Sigmoid colon (tissue), 7 donors: Measurements from ENCODE around the gene TTLL6. TPM values are rescaled to one million over a fixed set of nuclear protein-coding genes. Genes with fewer than 3 reads are reported as not detected.

ENCODE experiments used
- DNase-seq: peaks from one replicate; pipeline ENCODE4 v3.0.0-alpha.2; 2019
- H3K27ac ChIP-seq, 4 donors: fragments of 200-600 bp; sonication (generic); one replicate each; pipeline ENCODE4 v1.5.1; 2016 to 2019; ENCODE audit warnings: mild to moderate bottlenecking in 1 of 4
- H3K27me3 ChIP-seq, 3 donors: fragments of 200-600 bp; sonication (generic); one replicate each; pipeline ENCODE4 v1.5.1; 2019; ENCODE audit warnings: mild to moderate bottlenecking in 1 of 3
- H3K36me3 ChIP-seq, 4 donors: fragments of 200-600 bp; sonication (generic); one replicate each; pipeline ENCODE4 v1.5.1; 2016 to 2019
- H3K4me1 ChIP-seq, 4 donors: fragments of 200-600 bp; sonication (generic); one replicate each; pipeline ENCODE4 v1.5.1; 2017 to 2019
- H3K4me3 ChIP-seq, 4 donors: fragments of 200-600 bp; sonication (generic); one replicate each; pipeline ENCODE4 v1.5.1; 2017 to 2019; ENCODE audit warnings: mild to moderate bottlenecking in 2 of 4, moderate library complexity in 1 of 4
- H3K9me3 ChIP-seq, 4 donors: fragments of 200-600 bp in 3 of 4; sonication (generic) in 3 of 4; one replicate each; pipeline versions ENCODE4 v1.5.1 to v1.6.1; 2013 to 2019
- EP300 ChIP-seq, 4 donors: sonication (generic); formaldehyde crosslinking; IDR thresholded peaks; one replicate each; pipeline ENCODE4 v1.6.1; 2017; ENCODE audit warnings: antibody characterized with exemption in 4 of 4
- POLR2A ChIP-seq, 2 donors: fragments of 450-650 bp; IDR thresholded peaks; one replicate each; pipeline ENCODE4 v1.6.1; 2016; ENCODE audit warnings: antibody characterized with exemption in 2 of 2, mild to moderate bottlenecking in 2 of 2, moderate library complexity in 2 of 2
- POLR2AphosphoS5 ChIP-seq, 4 donors: sonication (generic); formaldehyde crosslinking; IDR thresholded peaks; one replicate each; pipeline ENCODE4 v1.6.1; 2017; ENCODE audit warnings: antibody characterized with exemption in 4 of 4
- WGBS, 2 donors: extraction: QIAGEN DNeasy Blood & Tissue Kit; methylation state at CpG; one replicate each; pipeline ENCODE4 v1.1.7; 2013; 5-methylcytosine and 5-hydroxymethylcytosine counted together
- intact Hi-C: fragments of 100-400 bp; cut with DNase I; formaldehyde crosslinking; loops from one replicate; pipeline ENCODE4 v1.15.1; 2023
- polyA plus RNA-seq, 3 donors: library from polyadenylated mRNA; stranded (reverse); fragments of 200-250 nt; gene quantifications; one replicate each; pipeline ENCODE4 v1.2.3, GENCODE V29; 2013
- total RNA-seq, 4 donors: library from RNA; depleted of rRNA; stranded (reverse); fragments of >200 nt; gene quantifications; one replicate each; pipeline ENCODE4 v1.1.0, GENCODE V29; 2016
- TF ChIP-seq, protein P1 (sequence below), 4 experiments: fragments of 450-650 bp in 3 of 4; fragments of 200-600 bp in 1 of 4; IDR thresholded peaks; one replicate each; pipeline ENCODE4 v1.5.1; 2016 to 2019; ENCODE audit warnings: antibody characterized with exemption in 4 of 4, mild to moderate bottlenecking in 3 of 4, moderate library complexity in 2 of 4
- donor health status: healthy with polysubstance abuse.
- donor health status: Bipolar disorder and iron deficiency.
- donor health status: healthy.

The TTLL6 gene
- total and polyA plus RNA-seq, 7 donors: under 0.01 to 10.5 (median 3.5) TPM; not detected in 2

- H3K27me3 ChIP-seq: peaks cover 7 to 53% (median 48%) of the 10 kb centered on the region in 3 donors
- no peak overlapping the region for H3K4me3 ChIP-seq
- no peak for DNase-seq
- H3K9me3 ChIP-seq: no peaks in the 10 kb centered on the region
- TF ChIP-seq POLR2AphosphoS5 (IDR thresholded peaks at IDR 0.05): no peak
- TF ChIP-seq, protein P1, sequence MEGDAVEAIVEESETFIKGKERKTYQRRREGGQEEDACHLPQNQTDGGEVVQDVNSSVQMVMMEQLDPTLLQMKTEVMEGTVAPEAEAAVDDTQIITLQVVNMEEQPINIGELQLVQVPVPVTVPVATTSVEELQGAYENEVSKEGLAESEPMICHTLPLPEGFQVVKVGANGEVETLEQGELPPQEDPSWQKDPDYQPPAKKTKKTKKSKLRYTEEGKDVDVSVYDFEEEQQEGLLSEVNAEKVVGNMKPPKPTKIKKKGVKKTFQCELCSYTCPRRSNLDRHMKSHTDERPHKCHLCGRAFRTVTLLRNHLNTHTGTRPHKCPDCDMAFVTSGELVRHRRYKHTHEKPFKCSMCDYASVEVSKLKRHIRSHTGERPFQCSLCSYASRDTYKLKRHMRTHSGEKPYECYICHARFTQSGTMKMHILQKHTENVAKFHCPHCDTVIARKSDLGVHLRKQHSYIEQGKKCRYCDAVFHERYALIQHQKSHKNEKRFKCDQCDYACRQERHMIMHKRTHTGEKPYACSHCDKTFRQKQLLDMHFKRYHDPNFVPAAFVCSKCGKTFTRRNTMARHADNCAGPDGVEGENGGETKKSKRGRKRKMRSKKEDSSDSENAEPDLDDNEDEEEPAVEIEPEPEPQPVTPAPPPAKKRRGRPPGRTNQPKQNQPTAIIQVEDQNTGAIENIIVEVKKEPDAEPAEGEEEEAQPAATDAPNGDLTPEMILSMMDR (IDR thresholded peaks at IDR 0.05): no peak
- no peak for TF ChIP-seq EP300 (IDR thresholded peaks at IDR 0.05)
- TF ChIP-seq POLR2A (IDR thresholded peaks at IDR 0.05): no peak
- intact Hi-C loops: no loop called here
- H3K27ac ChIP-seq: no peak overlapping the region
- H3K36me3 ChIP-seq: no peaks in the 10 kb centered on the region
- 72 to 79% methylated on average over 9 of the region's 9 CpGs for WGBS, 2 donors
- H3K4me1 ChIP-seq: peaks cover 0 to 17% (median 13%) of the 10 kb centered on the region in 4 donors
These were observed 1.4 kb upstream of the TTLL6 start for GRCh38 chr17:48818361-48818841.

GRCh38 chr17:48816438-48816773, 623 bp downstream of the TTLL6 start:
- intact Hi-C loops: no loop called here
- Histone ChIP-seq H3K4me1 (peaks cover 0 to 17% (median 13%) of the 10 kb centered on the region in 4 donors), H3K9me3 (no peaks in the 10 kb centered on the region), H3K36me3 (no peaks in the 10 kb centered on the region), H3K4me3 (peak overlapping the region in 3 of 4 donors; percentile 38 to 43 (median 42)), H3K27ac (no peak overlapping the region), H3K27me3 (peaks cover 7 to 50% (median 46%) of the 10 kb centered on the region in 3 donors)
- WGBS, 2 donors: 11 to 14% methylated on average over 7 of the region's 7 CpGs
- DNase-seq: no peak
- no peak for TF ChIP-seq POLR2AphosphoS5 (IDR thresholded peaks at IDR 0.05)
- TF ChIP-seq, protein P1 (IDR thresholded peaks at IDR 0.05): no peak
- TF ChIP-seq EP300 (IDR thresholded peaks at IDR 0.05): no peak
- no peak for TF ChIP-seq POLR2A (IDR thresholded peaks at IDR 0.05)

DNA sequence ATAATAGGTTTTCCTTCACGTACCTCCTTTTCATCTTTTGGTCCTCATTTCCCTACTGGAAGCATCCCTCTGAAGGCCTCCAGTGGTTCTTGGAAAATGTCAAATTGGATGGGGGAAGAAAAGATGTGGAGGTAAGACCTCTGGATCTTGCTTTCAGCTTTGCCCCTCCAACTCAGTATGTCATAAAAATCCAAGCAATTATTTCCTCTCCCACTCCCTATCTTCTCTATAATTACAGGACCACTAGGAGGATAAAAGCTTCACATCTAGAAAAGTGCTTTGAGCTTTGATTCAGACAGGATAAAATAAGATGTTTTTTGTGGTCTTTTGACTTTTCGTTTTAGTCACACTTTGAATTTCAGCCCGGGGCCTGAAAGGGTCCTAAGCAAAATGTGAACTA, 1.7 kb downstream of the TTLL6 start:
- intact Hi-C loops: loop anchor here (2.0 kb wide), 1 partner anchor 63 kb away; no protein-coding TSS in a partner anchor
- no peak overlapping the region for H3K27ac ChIP-seq
- no peaks in the 10 kb centered on the region for H3K9me3 ChIP-seq
- peaks cover 0 to 17% (median 13%) of the 10 kb centered on the region in 4 donors for H3K4me1 ChIP-seq
- TF ChIP-seq, protein P1 (IDR thresholded peaks at IDR 0.05): no peak
- TF ChIP-seq POLR2A (IDR thresholded peaks at IDR 0.05) (no peak), POLR2AphosphoS5 (IDR thresholded peaks at IDR 0.05) (no peak), EP300 (IDR thresholded peaks at IDR 0.05) (no peak)
- DNase-seq: no peak
- 70 to 88% methylated on average over 3 of the region's 3 CpGs for WGBS, 2 donors
- peaks cover 7 to 48% (median 35%) of the 10 kb centered on the region in 3 donors for H3K27me3 ChIP-seq
- no peaks in the 10 kb centered on the region for H3K36me3 ChIP-seq
- H3K4me3 ChIP-seq: no peak overlapping the region

GRCh38 chr17:48814504-48814903, 2.5 kb downstream of the TTLL6 start:
- H3K27me3 ChIP-seq: peaks cover 7 to 40% (median 27%) of the 10 kb centered on the region in 3 donors
- no peaks in the 10 kb centered on the region for H3K36me3 ChIP-seq
- intact Hi-C loops: loop anchor here (2.0 kb wide), 1 partner anchor 64 kb away; no protein-coding TSS in a partner anchor
- WGBS, 2 donors: 35 to 40% methylated on average over 7 of the region's 7 CpGs
- no peak overlapping the region for H3K27ac ChIP-seq
- H3K4me1 ChIP-seq: peaks cover 0 to 17% (median 13%) of the 10 kb centered on the region in 4 donors
- no peaks in the 10 kb centered on the region for H3K9me3 ChIP-seq
- TF ChIP-seq, protein P1 (IDR thresholded peaks at IDR 0.05): peak; percentile 36 to 63 (median 62)
- TF ChIP-seq POLR2AphosphoS5 (IDR thresholded peaks at IDR 0.05): no peak
- no peak for DNase-seq
- H3K4me3 ChIP-seq: no peak overlapping the region

GRCh38 chr17:48812001-48812400, 5.0 kb downstream of the TTLL6 start:
- H3K36me3 ChIP-seq: no peaks in the 10 kb centered on the region
- H3K4me3 ChIP-seq: no peak overlapping the region
- H3K27ac ChIP-seq: no peak overlapping the region
- DNase-seq: no peak
- 20 to 73% methylated on average over 3 of the region's 3 CpGs for WGBS, 2 donors
- TF ChIP-seq, protein P1 (IDR thresholded peaks at IDR 0.05): no peak
- TF ChIP-seq POLR2AphosphoS5 (IDR thresholded peaks at IDR 0.05) (no peak), POLR2A (IDR thresholded peaks at IDR 0.05) (no peak), EP300 (IDR thresholded peaks at IDR 0.05) (no peak)
- intact Hi-C loops: no loop called here
- H3K9me3 ChIP-seq: no peaks in the 10 kb centered on the region
- peaks cover 0 to 18% (median 4%) of the 10 kb centered on the region in 3 donors for H3K27me3 ChIP-seq
- H3K4me1 ChIP-seq: peaks cover 0 to 8% (median 6%) of the 10 kb centered on the region in 4 donors
